Measurements from ENCODE around the gene SHANK1.
"Not testable (repeated sequence)": the region's sequence is repeated elsewhere in the genome, so short reads cannot be mapped to it uniquely, and the experiment has no call there.

The SHANK1 gene

GRCh38 chr19:50632151-50632835 is 87.3 kb downstream of the SHANK1 start:
- no peak for DNase-seq

GRCh38 chr19:50629801-50630200 is 89.8 kb downstream of the SHANK1 start:
- no peak for DNase-seq

GRCh38 chr19:50629194-50629593 is 90.4 kb downstream of the SHANK1 start:
- no peak for DNase-seq

- no peak for DNase-seq
These were observed 91.1 kb downstream of the SHANK1 start for GRCh38 chr19:50628551-50628950.

- no peak for DNase-seq
These were observed 91.5 kb downstream of the SHANK1 start for GRCh38 chr19:50628146-50628545.

- no peak for DNase-seq
These were observed 92.8 kb downstream of the SHANK1 start for GRCh38 chr19:50626795-50627194.

GRCh38 chr19:50626011-50626410 is 93.6 kb downstream of the SHANK1 start:
- no peak for DNase-seq

- DNase-seq: no peak
These were observed 94.5 kb downstream of the SHANK1 start for GRCh38 chr19:50624949-50625600.

GRCh38 chr19:50620394-50620906 is 99.2 kb downstream of the SHANK1 start:
- DNase-seq: not testable (repeated sequence)

GRCh38 chr19:50619184-50619583 is 100.4 kb downstream of the SHANK1 start:
- DNase-seq: not testable (repeated sequence)

- DNase-seq: not testable (repeated sequence)
These were observed 101.2 kb downstream of the SHANK1 start for GRCh38 chr19:50618379-50618778.

GRCh38 chr19:50612504-50613404 is 106.8 kb downstream of the SHANK1 start:
- DNase-seq: not testable (repeated sequence)
